HepG2 (cell line): Measurements from ENCODE around the gene FDXR. TPM values are rescaled to one million over a fixed set of nuclear protein-coding genes. Genes with fewer than 3 reads are reported as not detected.

Experiments used
- ATAD3A ChIP-seq: sonication (generic); formaldehyde crosslinking; IDR thresholded peaks from 2 replicates; pipeline ENCODE4 v1.4.0; 2020; ENCODE audit warnings: missing genetic modification reagents
- BRD4 ChIP-seq: sonication (generic); formaldehyde crosslinking; IDR thresholded peaks from 2 replicates; pipeline ENCODE4 v1.4.0; 2020; ENCODE audit warnings: missing genetic modification reagents
- FOXA3 ChIP-seq: IDR thresholded peaks from 2 replicates; pipeline ENCODE4 v1.6.1; 2016; ENCODE audit warnings: missing genetic modification reagents, missing compliant biosample characterization
- HNRNPL ChIP-seq: fragments of 200-400 bp; formaldehyde crosslinking; IDR thresholded peaks from 2 replicates; pipeline ENCODE4 v1.6.1; 2017; ENCODE audit warnings: mild to moderate bottlenecking, low read depth, low read length
- HOXD1 ChIP-seq: sonication (generic); formaldehyde crosslinking; IDR thresholded peaks from 2 replicates; pipeline ENCODE4 v1.5.0; 2020; ENCODE audit warnings: missing genetic modification reagents
- KDM3A ChIP-seq: IDR thresholded peaks from 2 replicates; pipeline ENCODE4 v1.6.1; 2018; ENCODE audit warnings: low read depth, missing compliant biosample characterization
- MBD4 ChIP-seq: IDR thresholded peaks from 2 replicates; pipeline ENCODE4 v1.6.1; 2012; ENCODE audit warnings: low read length, inconsistent platforms, borderline replicate concordance
- NKX3-1 ChIP-seq: sonication (generic); formaldehyde crosslinking; IDR thresholded peaks from 2 replicates; pipeline ENCODE4 v1.5.0; 2020; ENCODE audit warnings: missing genetic modification reagents
- NPAS2 ChIP-seq: sonication (generic); formaldehyde crosslinking; IDR thresholded peaks from 2 replicates; pipeline ENCODE4 v1.8.0; 2022; ENCODE audit warnings: mild to moderate bottlenecking, missing genetic modification reagents, borderline replicate concordance
- PHF8 ChIP-seq: sonication (generic); formaldehyde crosslinking; IDR thresholded peaks from 2 replicates; pipeline ENCODE4 v1.5.0; 2020; ENCODE audit warnings: missing genetic modification reagents
- POLR2AphosphoS2 ChIP-seq: IDR thresholded peaks from 2 replicates; pipeline ENCODE4 v1.6.1; 2011; ENCODE audit warnings: low read depth, low read length, improper control_type of control experiment
- TEAD2 ChIP-seq: sonication (generic); formaldehyde crosslinking; IDR thresholded peaks from 2 replicates; pipeline ENCODE4 v1.9.0; 2021; ENCODE audit warnings: missing genetic modification reagents
- ZNF234 ChIP-seq: sonication (generic); formaldehyde crosslinking; conservative IDR thresholded peaks from 2 replicates; pipeline ENCODE4 v1.5.1; 2020; ENCODE audit warnings: mild to moderate bottlenecking, missing genetic modification reagents
- ZNF317 ChIP-seq: sonication (generic); formaldehyde crosslinking; IDR thresholded peaks from 2 replicates; pipeline ENCODE4 v1.5.0; 2020; ENCODE audit warnings: mild to moderate bottlenecking, missing genetic modification reagents
- ZNF337 ChIP-seq: sonication (generic); formaldehyde crosslinking; IDR thresholded peaks from 2 replicates; pipeline ENCODE4 v1.5.1; 2020; ENCODE audit warnings: missing genetic modification reagents, low read depth, mild to moderate bottlenecking, borderline replicate concordance
- ZNF382 ChIP-seq: sonication (generic); formaldehyde crosslinking; IDR thresholded peaks from 2 replicates; pipeline ENCODE4 v1.5.0; 2020; ENCODE audit warnings: missing genetic modification reagents, mild to moderate bottlenecking, borderline replicate concordance
- ZNF749 ChIP-seq: sonication (generic); formaldehyde crosslinking; IDR thresholded peaks from 2 replicates; pipeline ENCODE4 v1.8.0; 2022; ENCODE audit warnings: mild to moderate bottlenecking, missing genetic modification reagents, moderate library complexity, borderline replicate concordance
- ZNF777 ChIP-seq: sonication (generic); formaldehyde crosslinking; IDR thresholded peaks from 2 replicates; pipeline ENCODE4 v1.4.0; 2020; ENCODE audit warnings: missing genetic modification reagents
- ZNF879 ChIP-seq: sonication (generic); formaldehyde crosslinking; IDR thresholded peaks from 2 replicates; pipeline ENCODE4 v1.8.1; 2023; ENCODE audit warnings: missing genetic modification reagents
- ZSCAN21 ChIP-seq: sonication (generic); formaldehyde crosslinking; IDR thresholded peaks from 2 replicates; pipeline ENCODE4 v1.8.0; 2022; ENCODE audit warnings: mild to moderate bottlenecking, missing genetic modification reagents, moderate library complexity, borderline replicate concordance
- polyA plus RNA-seq, 8 experiments: library from polyadenylated mRNA; depleted of rRNA in 3 of 8; stranded (reverse) in 7 of 8; unstranded in 1 of 8; fragments of >200 nt; fragmentation: Illumina TruSeq in 4 of 8; extraction: Trizol in 4 of 8; gene quantifications; 2 replicates each; pipeline versions ENCODE4 v1.2.1 to v1.2.3, GENCODE V29; 2011 to 2016; ENCODE audit warnings: low read depth in 4 of 8, missing spikeins in 1 of 8, mixed read lengths in 1 of 8; ENCODE audit not compliant: insufficient read depth in 1 of 8
- total RNA-seq, 5 experiments: library from RNA; depleted of rRNA; stranded (reverse); fragments of >200 nt; fragmentation: Illumina TruSeq; extraction: Trizol; gene quantifications; 2 replicates each; pipeline ENCODE4 v1.2.3, GENCODE V29; 2016; ENCODE audit warnings: low read depth in 1 of 5
- TF ChIP-seq, protein P1 (sequence below): sonication (generic); formaldehyde crosslinking; IDR thresholded peaks from 2 replicates; pipeline ENCODE4 v1.4.0; 2020; ENCODE audit warnings: mild to moderate bottlenecking, missing genetic modification reagents
- TF ChIP-seq, protein P2 (sequence below): sonication (generic); formaldehyde crosslinking; IDR thresholded peaks from 2 replicates; pipeline ENCODE4 v1.8.1; 2022; ENCODE audit warnings: low read depth, mild to moderate bottlenecking, missing genetic modification reagents
- TF ChIP-seq, protein P3 (sequence below): sonication (generic); formaldehyde crosslinking; IDR thresholded peaks from 2 replicates; pipeline ENCODE4 v1.4.0; 2020; ENCODE audit warnings: missing genetic modification reagents
- TF ChIP-seq, protein P4 (sequence below): sonication (generic); formaldehyde crosslinking; IDR thresholded peaks from 2 replicates; pipeline ENCODE4 v1.4.0; 2020; ENCODE audit warnings: low read depth, missing genetic modification reagents

The FDXR gene
- total and polyA plus RNA-seq, 2 of the 13 experiments (the other 11 are each of a cell fraction or from before 2014, with no cell fraction given), result 23.4 to 116 TPM

DNA sequence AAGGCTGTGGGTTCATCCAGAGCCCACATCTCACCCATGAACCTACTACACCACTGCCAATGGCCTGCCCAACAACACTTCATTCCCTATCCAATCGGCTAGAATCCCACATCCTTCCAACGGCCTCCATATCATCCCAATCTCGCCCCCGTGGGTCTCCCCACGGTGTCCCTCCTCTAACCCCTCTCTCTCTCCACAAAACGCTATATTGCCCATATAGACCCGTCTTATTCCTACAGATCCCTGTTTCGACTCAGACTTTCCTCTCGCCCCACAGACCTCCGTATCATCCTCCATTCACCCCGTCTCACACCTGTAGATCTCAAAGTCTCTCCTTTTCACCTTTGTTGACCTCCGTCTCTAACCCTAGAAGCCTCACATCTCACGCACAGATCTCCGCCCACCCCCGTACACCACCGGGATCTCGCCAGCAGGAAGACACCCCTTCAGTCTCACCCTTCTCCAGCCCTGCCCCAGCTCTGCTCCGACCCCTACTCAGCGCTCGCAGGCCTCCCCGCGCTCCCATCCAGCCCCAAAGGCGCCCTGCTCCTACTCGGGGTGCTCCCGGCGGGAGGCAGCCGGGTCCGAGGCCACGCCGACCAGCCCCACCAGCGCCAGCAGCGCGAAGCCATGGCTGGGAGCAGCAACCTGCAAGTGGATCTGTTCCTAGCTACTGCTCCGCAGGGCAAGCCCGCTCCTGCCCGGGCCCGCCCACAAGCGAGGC is at the start of gene FDXR (continued):
- TF ChIP-seq, protein P1, sequence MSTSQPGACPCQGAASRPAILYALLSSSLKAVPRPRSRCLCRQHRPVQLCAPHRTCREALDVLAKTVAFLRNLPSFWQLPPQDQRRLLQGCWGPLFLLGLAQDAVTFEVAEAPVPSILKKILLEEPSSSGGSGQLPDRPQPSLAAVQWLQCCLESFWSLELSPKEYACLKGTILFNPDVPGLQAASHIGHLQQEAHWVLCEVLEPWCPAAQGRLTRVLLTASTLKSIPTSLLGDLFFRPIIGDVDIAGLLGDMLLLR (CRISPR knock-in tag), result peak; percentile 87
- TF ChIP-seq MBD4 (no peak), ZNF337 (CRISPR knock-in tag) (no peak; the same call in none of the 2 replicates), ZSCAN21 (peak; percentile 95), BRD4 (CRISPR knock-in tag) (peak; percentile 93), ZNF879 (CRISPR knock-in tag) (no peak), ZNF749 (CRISPR knock-in tag) (peak; percentile 39; the same call in 1 of the 2 replicates), ZNF777 (CRISPR knock-in tag) (peak; percentile 61; the same call in 1 of the 2 replicates), NKX3-1 (CRISPR knock-in tag) (peak; percentile 90), ZNF234 (CRISPR knock-in tag) (no peak), POLR2AphosphoS2 (no peak), ZNF382 (CRISPR knock-in tag) (no peak), NPAS2 (CRISPR knock-in tag) (no peak), TEAD2 (CRISPR knock-in tag) (peak; percentile 38; the same call in 1 of the 2 replicates), FOXA3 (CRISPR knock-in tag) (peak; percentile 37; the same call in 1 of the 2 replicates), ATAD3A (CRISPR knock-in tag) (no peak), PHF8 (CRISPR knock-in tag) (peak; percentile 93), ZNF317 (CRISPR knock-in tag) (peak; percentile 50), HOXD1 (CRISPR knock-in tag) (peak; percentile 53; the same call in 1 of the 2 replicates), KDM3A (CRISPR knock-in tag) (peak; percentile 80; the same call in 1 of the 2 replicates), HNRNPL (no peak)
- TF ChIP-seq, protein P2, sequence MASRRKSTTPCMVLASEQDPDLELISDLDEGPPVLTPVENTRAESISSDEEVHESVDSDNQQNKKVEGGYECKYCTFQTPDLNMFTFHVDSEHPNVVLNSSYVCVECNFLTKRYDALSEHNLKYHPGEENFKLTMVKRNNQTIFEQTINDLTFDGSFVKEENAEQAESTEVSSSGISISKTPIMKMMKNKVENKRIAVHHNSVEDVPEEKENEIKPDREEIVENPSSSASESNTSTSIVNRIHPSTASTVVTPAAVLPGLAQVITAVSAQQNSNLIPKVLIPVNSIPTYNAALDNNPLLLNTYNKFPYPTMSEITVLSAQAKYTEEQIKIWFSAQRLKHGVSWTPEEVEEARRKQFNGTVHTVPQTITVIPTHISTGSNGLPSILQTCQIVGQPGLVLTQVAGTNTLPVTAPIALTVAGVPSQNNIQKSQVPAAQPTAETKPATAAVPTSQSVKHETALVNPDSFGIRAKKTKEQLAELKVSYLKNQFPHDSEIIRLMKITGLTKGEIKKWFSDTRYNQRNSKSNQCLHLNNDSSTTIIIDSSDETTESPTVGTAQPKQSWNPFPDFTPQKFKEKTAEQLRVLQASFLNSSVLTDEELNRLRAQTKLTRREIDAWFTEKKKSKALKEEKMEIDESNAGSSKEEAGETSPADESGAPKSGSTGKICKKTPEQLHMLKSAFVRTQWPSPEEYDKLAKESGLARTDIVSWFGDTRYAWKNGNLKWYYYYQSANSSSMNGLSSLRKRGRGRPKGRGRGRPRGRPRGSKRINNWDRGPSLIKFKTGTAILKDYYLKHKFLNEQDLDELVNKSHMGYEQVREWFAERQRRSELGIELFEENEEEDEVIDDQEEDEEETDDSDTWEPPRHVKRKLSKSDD (CRISPR knock-in tag), result no peak
- TF ChIP-seq, protein P3, sequence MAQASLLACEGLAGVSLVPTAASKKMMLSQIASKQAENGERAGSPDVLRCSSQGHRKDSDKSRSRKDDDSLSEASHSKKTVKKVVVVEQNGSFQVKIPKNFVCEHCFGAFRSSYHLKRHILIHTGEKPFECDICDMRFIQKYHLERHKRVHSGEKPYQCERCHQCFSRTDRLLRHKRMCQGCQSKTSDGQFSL (CRISPR knock-in tag), result 0 out of 2 replicates have a peak, but pooled peaks have one; percentile 46
- TF ChIP-seq, protein P4, sequence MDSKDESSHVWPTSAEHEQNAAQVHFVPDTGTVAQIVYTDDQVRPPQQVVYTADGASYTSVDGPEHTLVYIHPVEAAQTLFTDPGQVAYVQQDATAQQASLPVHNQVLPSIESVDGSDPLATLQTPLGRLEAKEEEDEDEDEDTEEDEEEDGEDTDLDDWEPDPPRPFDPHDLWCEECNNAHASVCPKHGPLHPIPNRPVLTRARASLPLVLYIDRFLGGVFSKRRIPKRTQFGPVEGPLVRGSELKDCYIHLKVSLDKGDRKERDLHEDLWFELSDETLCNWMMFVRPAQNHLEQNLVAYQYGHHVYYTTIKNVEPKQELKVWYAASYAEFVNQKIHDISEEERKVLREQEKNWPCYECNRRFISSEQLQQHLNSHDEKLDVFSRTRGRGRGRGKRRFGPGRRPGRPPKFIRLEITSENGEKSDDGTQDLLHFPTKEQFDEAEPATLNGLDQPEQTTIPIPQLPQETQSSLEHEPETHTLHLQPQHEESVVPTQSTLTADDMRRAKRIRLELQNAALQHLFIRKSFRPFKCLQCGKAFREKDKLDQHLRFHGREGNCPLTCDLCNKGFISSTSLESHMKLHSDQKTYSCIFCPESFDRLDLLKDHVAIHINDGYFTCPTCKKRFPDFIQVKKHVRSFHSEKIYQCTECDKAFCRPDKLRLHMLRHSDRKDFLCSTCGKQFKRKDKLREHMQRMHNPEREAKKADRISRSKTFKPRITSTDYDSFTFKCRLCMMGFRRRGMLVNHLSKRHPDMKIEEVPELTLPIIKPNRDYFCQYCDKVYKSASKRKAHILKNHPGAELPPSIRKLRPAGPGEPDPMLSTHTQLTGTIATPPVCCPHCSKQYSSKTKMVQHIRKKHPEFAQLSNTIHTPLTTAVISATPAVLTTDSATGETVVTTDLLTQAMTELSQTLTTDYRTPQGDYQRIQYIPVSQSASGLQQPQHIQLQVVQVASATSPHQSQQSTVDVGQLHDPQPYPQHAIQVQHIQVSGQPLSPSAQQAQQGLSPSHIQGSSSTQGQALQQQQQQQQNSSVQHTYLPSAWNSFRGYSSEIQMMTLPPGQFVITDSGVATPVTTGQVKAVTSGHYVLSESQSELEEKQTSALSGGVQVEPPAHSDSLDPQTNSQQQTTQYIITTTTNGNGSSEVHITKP (CRISPR knock-in tag), result peak; percentile 56; the same call in 1 of the 2 replicates
